Skeletal muscle tissue (tissue), 4 donors: ENCODE results near the gene METTL26. TPM values are rescaled to one million over a fixed set of nuclear protein-coding genes. Genes with fewer than 3 reads are reported as not detected.

Experiments used
- H3K27ac ChIP-seq: one replicate; pipeline ENCODE4 v1.7.0; 2013; ENCODE audit warnings: mild to moderate bottlenecking, low read depth, low read length, inconsistent platforms
- H3K27me3 ChIP-seq, 3 donors: one replicate each; pipeline ENCODE4 v1.7.0; 2013; ENCODE audit warnings: low read length in 3 of 3; ENCODE audit not compliant: control insufficient read depth in 3 of 3, insufficient read depth in 3 of 3
- H3K36me3 ChIP-seq, 3 donors: one replicate each; pipeline ENCODE4 v1.7.0; 2013; ENCODE audit warnings: low read length in 3 of 3; ENCODE audit not compliant: control insufficient read depth in 3 of 3, insufficient read depth in 3 of 3
- H3K4me1 ChIP-seq, 3 donors: one replicate each; pipeline ENCODE4 v1.7.0; 2013; ENCODE audit warnings: low read length in 3 of 3, mild to moderate bottlenecking in 3 of 3; ENCODE audit not compliant: control insufficient read depth in 3 of 3, insufficient read depth in 3 of 3
- H3K4me3 ChIP-seq, 3 donors: one replicate each; pipeline ENCODE4 v1.7.0; 2013; ENCODE audit warnings: low read length in 3 of 3
- H3K9ac ChIP-seq, 3 donors: one replicate each; pipeline ENCODE4 v1.7.0; 2013; ENCODE audit warnings: low read length in 3 of 3, mild to moderate bottlenecking in 3 of 3, moderate library complexity in 2 of 3, low read depth in 1 of 3
- H3K9me3 ChIP-seq, 3 donors: one replicate each; pipeline ENCODE4 v1.7.0; 2013; ENCODE audit warnings: low read length in 3 of 3; ENCODE audit not compliant: control insufficient read depth in 3 of 3
- total RNA-seq: library from RNA; depleted of rRNA; stranded (reverse); fragments of >200 nt; gene quantifications from one replicate; pipeline ENCODE4 v1.2.3, GENCODE V29; 2014
- donor health status: Osteomylitis.

Gene METTL26
- total RNA-seq, 1 donor from 2014 or later: 32.4 TPM

- Histone ChIP-seq H3K9ac (no peak overlapping the region), H3K27me3 (no peaks in the 10 kb centered on the region), H3K27ac (no peak overlapping the region), H3K9me3 (peaks cover 0 to 2% (median 0%) of the 10 kb centered on the region in 3 donors), H3K4me3 (no peak overlapping the region), H3K4me1 (peaks cover 0 to 4% (median 3%) of the 10 kb centered on the region in 3 donors), H3K36me3 (peaks cover 6 to 11% (median 10%) of the 10 kb centered on the region in 3 donors)
Measured at GRCh38 chr16:617855-618254, 18.2 kb downstream of the METTL26 start.

GRCh38 chr16:616733-617586 lies 19.1 kb downstream of the METTL26 start:
- Histone ChIP-seq H3K4me1 (peaks cover 0 to 4% (median 3%) of the 10 kb centered on the region in 3 donors), H3K9me3 (peaks cover 0 to 2% (median 0%) of the 10 kb centered on the region in 3 donors), H3K27me3 (no peaks in the 10 kb centered on the region), H3K9ac (no peak overlapping the region), H3K27ac (no peak overlapping the region), H3K4me3 (no peak overlapping the region), H3K36me3 (peaks cover 6 to 11% (median 10%) of the 10 kb centered on the region in 3 donors)

GRCh38 chr16:615122-615521 lies 21.0 kb downstream of the METTL26 start:
- peaks cover 6 to 10% (median 7%) of the 10 kb centered on the region in 3 donors for H3K4me1 ChIP-seq
- H3K36me3 ChIP-seq: peaks cover 6 to 10% (median 8%) of the 10 kb centered on the region in 3 donors
- H3K9ac ChIP-seq: no peak overlapping the region
- H3K27ac ChIP-seq: no peak overlapping the region
- H3K9me3 ChIP-seq: peaks cover 0 to 2% (median 0%) of the 10 kb centered on the region in 3 donors
- H3K27me3 ChIP-seq: no peaks in the 10 kb centered on the region
- H3K4me3 ChIP-seq: no peak overlapping the region

GRCh38 chr16:610513-611381 lies 25.4 kb downstream of the METTL26 start:
- peaks cover 5 to 10% (median 6%) of the 10 kb centered on the region in 3 donors for H3K36me3 ChIP-seq
- peaks cover 0 to 2% (median 0%) of the 10 kb centered on the region in 3 donors for H3K9me3 ChIP-seq
- H3K27ac ChIP-seq: no peak overlapping the region
- H3K27me3 ChIP-seq: no peaks in the 10 kb centered on the region
- peak overlapping the region in 1 of 3 donors; percentile 45 for H3K9ac ChIP-seq
- peaks cover 8 to 13% (median 11%) of the 10 kb centered on the region in 3 donors for H3K4me1 ChIP-seq
- no peak overlapping the region for H3K4me3 ChIP-seq

- Histone ChIP-seq H3K4me3 (no peak overlapping the region), H3K9me3 (peaks cover 0 to 2% (median 0%) of the 10 kb centered on the region in 3 donors), H3K36me3 (peaks cover 5 to 8% (median 6%) of the 10 kb centered on the region in 3 donors), H3K27me3 (no peaks in the 10 kb centered on the region), H3K4me1 (peaks cover 11 to 14% (median 13%) of the 10 kb centered on the region in 3 donors), H3K9ac (peak overlapping the region in 1 of 3 donors; percentile 45), H3K27ac (no peak overlapping the region)
Measured at GRCh38 chr16:609984-610383, 26.1 kb downstream of the METTL26 start.

- H3K9me3 ChIP-seq: peaks cover 0 to 2% (median 0%) of the 10 kb centered on the region in 3 donors
- H3K4me1 ChIP-seq: peaks cover 11 to 14% (median 13%) of the 10 kb centered on the region in 3 donors
- no peak overlapping the region for H3K4me3 ChIP-seq
Measured at GRCh38 chr16:609316-609715, 26.8 kb downstream of the METTL26 start.

GRCh38 chr16:608019-608418 lies 28.1 kb downstream of the METTL26 start:
- H3K4me3 ChIP-seq: no peak overlapping the region
- H3K27ac ChIP-seq: no peak overlapping the region
- H3K4me1 ChIP-seq: peaks cover 11 to 14% (median 13%) of the 10 kb centered on the region in 3 donors
- no peaks in the 10 kb centered on the region for H3K36me3 ChIP-seq
- no peaks in the 10 kb centered on the region for H3K27me3 ChIP-seq
- H3K9me3 ChIP-seq: no peaks in the 10 kb centered on the region
- no peak overlapping the region for H3K9ac ChIP-seq

More at GRCh38 chr16:609316-609715, 26.8 kb downstream of the METTL26 start:
- no peak overlapping the region for H3K9ac ChIP-seq
- peaks cover 3 to 5% (median 4%) of the 10 kb centered on the region in 3 donors for H3K36me3 ChIP-seq
- no peak overlapping the region for H3K27ac ChIP-seq
- no peaks in the 10 kb centered on the region for H3K27me3 ChIP-seq

- Histone ChIP-seq H3K9ac (no peak overlapping the region), H3K4me1 (peaks cover 11 to 14% (median 13%) of the 10 kb centered on the region in 3 donors), H3K27ac (no peak overlapping the region), H3K27me3 (no peaks in the 10 kb centered on the region), H3K9me3 (no peaks in the 10 kb centered on the region), H3K36me3 (no peaks in the 10 kb centered on the region), H3K4me3 (no peak overlapping the region)
Measured at GRCh38 chr16:606656-607307, 29.3 kb downstream of the METTL26 start.

- H3K4me1 ChIP-seq: peaks cover 0 to 7% (median 2%) of the 10 kb centered on the region in 3 donors
Measured at GRCh38 chr16:603933-604332, 32.2 kb downstream of the METTL26 start.

More at GRCh38 chr16:603933-604332, 32.2 kb downstream of the METTL26 start:
- Histone ChIP-seq H3K27ac (no peak overlapping the region), H3K9me3 (no peaks in the 10 kb centered on the region), H3K27me3 (no peaks in the 10 kb centered on the region), H3K4me3 (no peak overlapping the region), H3K9ac (no peak overlapping the region), H3K36me3 (peaks cover 4 to 10% (median 5%) of the 10 kb centered on the region in 3 donors)
